Cardiac muscle cell (in vitro differentiated cells and primary cell): ENCODE data around the gene ESRP2. TPM values are rescaled to one million over a fixed set of nuclear protein-coding genes. Genes with fewer than 3 reads are reported as not detected.

Source experiments
- DNase-seq, 2 donors: peaks; one replicate each; pipeline versions ENCODE4 v3.0.0 to v3.0.0-alpha.2; 2010 to 2017; ENCODE audit warnings: low read depth in 1 of 2, low spot score in 1 of 2
- H3K27ac ChIP-seq: fragments of 200-600 bp; sonication (generic); 2 replicates; pipeline ENCODE4 v1.5.1; 2016
- H3K27me3 ChIP-seq: fragments of 200-600 bp; sonication (generic); 2 replicates; pipeline ENCODE4 v1.6.0; 2016; ENCODE audit warnings: control low read depth
- H3K36me3 ChIP-seq: fragments of 200-600 bp; sonication (generic); 2 replicates; pipeline ENCODE4 v1.5.1; 2016; ENCODE audit warnings: control low read depth
- H3K4me1 ChIP-seq: fragments of 200-600 bp; sonication (generic); 2 replicates; pipeline ENCODE4 v1.8.1; 2017; ENCODE audit warnings: low read depth, mild to moderate bottlenecking, mixed run types
- H3K4me3 ChIP-seq: fragments of 200-600 bp; sonication (generic); 2 replicates; pipeline ENCODE4 v1.5.1; 2016; ENCODE audit warnings: mild to moderate bottlenecking
- H3K9me3 ChIP-seq: fragments of 200-600 bp; sonication (generic); 2 replicates; pipeline ENCODE4 v1.5.1; 2017; ENCODE audit warnings: low read depth, mild to moderate bottlenecking, control low read depth
- polyA plus RNA-seq: library from polyadenylated mRNA; unstranded; fragments of >200 nt; fragmentation: Nextera tagmentation; extraction: Ambion mirVana; gene quantifications from 2 replicates; pipeline ENCODE4 v1.2.1, GENCODE V29; 2016
- total RNA-seq: library from RNA; depleted of rRNA; stranded (reverse); fragments of >200 nt; gene quantifications from 2 replicates; pipeline ENCODE4 v1.2.3, GENCODE V29; 2016
- TF ChIP-seq, protein P1 (sequence below): IDR thresholded peaks from 2 replicates; pipeline ENCODE4 v1.5.1; 2012; ENCODE audit warnings: low read depth, mild to moderate bottlenecking, low read length

Gene ESRP2
- total and polyA plus RNA-seq, 2 experiments from 2014 or later, result 1.8 to 2.8 TPM

DNA sequence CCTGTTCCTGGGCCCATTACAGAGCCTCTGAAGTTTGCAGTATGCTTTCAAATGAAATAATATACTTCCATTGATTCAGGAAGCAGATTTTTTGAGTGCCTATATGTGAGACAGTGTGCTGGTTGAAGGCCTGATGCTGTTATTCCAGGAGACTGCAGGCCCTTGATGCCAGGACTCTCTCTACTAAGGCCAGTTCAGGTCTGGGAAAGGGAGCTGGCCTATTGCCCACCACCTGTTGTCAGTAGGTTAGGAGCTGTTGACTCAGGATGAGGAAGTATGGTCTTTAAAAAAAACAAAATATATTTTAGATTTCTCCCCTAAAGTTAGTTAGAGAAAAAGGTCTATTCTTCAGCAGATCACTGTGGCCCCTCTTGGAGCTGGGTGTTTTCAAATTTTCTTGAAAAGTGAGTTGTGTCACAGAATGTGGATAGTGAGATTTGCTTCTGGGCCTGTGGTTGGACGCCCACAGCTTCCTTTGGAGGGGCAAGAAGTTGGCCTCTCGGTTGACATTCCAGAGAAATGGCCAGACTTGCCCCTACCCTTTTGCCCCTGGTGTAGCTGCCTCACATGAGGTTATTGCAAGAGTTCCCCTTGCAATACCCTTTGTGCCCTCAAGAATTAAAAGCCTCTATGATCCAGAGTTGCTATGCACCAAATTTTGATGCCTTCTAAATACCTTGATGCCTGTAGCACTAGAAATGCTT is 7.9 kb downstream of the ESRP2 start:
- Histone ChIP-seq H3K27me3 (no peaks in the 10 kb centered on the region), H3K36me3 (no peaks in the 10 kb centered on the region), H3K4me3 (no peak overlapping the region), H3K27ac (peak overlapping the region; percentile 19), H3K4me1 (peaks cover 11% of the 10 kb centered on the region), H3K9me3 (no peaks in the 10 kb centered on the region)
- TF ChIP-seq, protein P1, sequence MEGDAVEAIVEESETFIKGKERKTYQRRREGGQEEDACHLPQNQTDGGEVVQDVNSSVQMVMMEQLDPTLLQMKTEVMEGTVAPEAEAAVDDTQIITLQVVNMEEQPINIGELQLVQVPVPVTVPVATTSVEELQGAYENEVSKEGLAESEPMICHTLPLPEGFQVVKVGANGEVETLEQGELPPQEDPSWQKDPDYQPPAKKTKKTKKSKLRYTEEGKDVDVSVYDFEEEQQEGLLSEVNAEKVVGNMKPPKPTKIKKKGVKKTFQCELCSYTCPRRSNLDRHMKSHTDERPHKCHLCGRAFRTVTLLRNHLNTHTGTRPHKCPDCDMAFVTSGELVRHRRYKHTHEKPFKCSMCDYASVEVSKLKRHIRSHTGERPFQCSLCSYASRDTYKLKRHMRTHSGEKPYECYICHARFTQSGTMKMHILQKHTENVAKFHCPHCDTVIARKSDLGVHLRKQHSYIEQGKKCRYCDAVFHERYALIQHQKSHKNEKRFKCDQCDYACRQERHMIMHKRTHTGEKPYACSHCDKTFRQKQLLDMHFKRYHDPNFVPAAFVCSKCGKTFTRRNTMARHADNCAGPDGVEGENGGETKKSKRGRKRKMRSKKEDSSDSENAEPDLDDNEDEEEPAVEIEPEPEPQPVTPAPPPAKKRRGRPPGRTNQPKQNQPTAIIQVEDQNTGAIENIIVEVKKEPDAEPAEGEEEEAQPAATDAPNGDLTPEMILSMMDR, result no peak
- DNase-seq, result no peak

- TF ChIP-seq, protein P1, result no peak
- Histone ChIP-seq H3K4me1 (peaks cover 11% of the 10 kb centered on the region), H3K27me3 (no peaks in the 10 kb centered on the region), H3K9me3 (no peaks in the 10 kb centered on the region), H3K36me3 (no peaks in the 10 kb centered on the region), H3K4me3 (no peak overlapping the region), H3K27ac (peak overlapping the region; percentile 19)
- no peak for DNase-seq
Observed at GRCh38 chr16:68227183-68227793, 8.6 kb downstream of the ESRP2 start.

GRCh38 chr16:68226116-68226515 is 9.8 kb downstream of the ESRP2 start:
- TF ChIP-seq, protein P1, result no peak
- Histone ChIP-seq H3K27me3 (no peaks in the 10 kb centered on the region), H3K4me1 (peaks cover 11% of the 10 kb centered on the region), H3K27ac (no peak overlapping the region), H3K36me3 (no peaks in the 10 kb centered on the region), H3K9me3 (no peaks in the 10 kb centered on the region), H3K4me3 (no peak overlapping the region)
- DNase-seq, result no peak

- no peaks in the 10 kb centered on the region for H3K9me3 ChIP-seq
- TF ChIP-seq, protein P1, result no peak
- no peak overlapping the region for H3K27ac ChIP-seq
- H3K4me3 ChIP-seq, result no peak overlapping the region
- H3K27me3 ChIP-seq, result no peaks in the 10 kb centered on the region
- H3K4me1 ChIP-seq, result peaks cover 11% of the 10 kb centered on the region
- no peaks in the 10 kb centered on the region for H3K36me3 ChIP-seq
- DNase-seq, result no peak
Observed at GRCh38 chr16:68223072-68223471, 12.9 kb downstream of the ESRP2 start.

GRCh38 chr16:68219725-68220351 is 16.1 kb downstream of the ESRP2 start:
- H3K27ac ChIP-seq, result no peak overlapping the region
- no peak for DNase-seq
- H3K9me3 ChIP-seq, result no peaks in the 10 kb centered on the region
- TF ChIP-seq, protein P1, result no peak
- H3K4me1 ChIP-seq, result no peaks in the 10 kb centered on the region
- no peaks in the 10 kb centered on the region for H3K27me3 ChIP-seq
- no peak overlapping the region for H3K4me3 ChIP-seq
- H3K36me3 ChIP-seq, result no peaks in the 10 kb centered on the region
